ENCODE data around the gene GKN2.

- no peak for TF ChIP-seq GATA2 (IDR thresholded peaks at IDR 0.05; ENCODE audit: low read depth, low read length)
- TF ChIP-seq GATA3 (IDR thresholded peaks at IDR 0.05; ENCODE audit: low read depth, low read length) = no peak
Observed at GRCh38 chr2:68968221-68968620, 15.5 kb upstream of the GKN2 start.

Data from SH-SY5Y (cell line).